ENCODE results near the gene LILRA6. TPM values are rescaled to one million over a fixed set of nuclear protein-coding genes. Genes with fewer than 3 reads are reported as not detected.

The LILRA6 gene
- total and polyA plus RNA-seq, 2 of the 13 experiments (the other 11 are each of a cell fraction or from before 2014, with no cell fraction given): not detected

DNA sequence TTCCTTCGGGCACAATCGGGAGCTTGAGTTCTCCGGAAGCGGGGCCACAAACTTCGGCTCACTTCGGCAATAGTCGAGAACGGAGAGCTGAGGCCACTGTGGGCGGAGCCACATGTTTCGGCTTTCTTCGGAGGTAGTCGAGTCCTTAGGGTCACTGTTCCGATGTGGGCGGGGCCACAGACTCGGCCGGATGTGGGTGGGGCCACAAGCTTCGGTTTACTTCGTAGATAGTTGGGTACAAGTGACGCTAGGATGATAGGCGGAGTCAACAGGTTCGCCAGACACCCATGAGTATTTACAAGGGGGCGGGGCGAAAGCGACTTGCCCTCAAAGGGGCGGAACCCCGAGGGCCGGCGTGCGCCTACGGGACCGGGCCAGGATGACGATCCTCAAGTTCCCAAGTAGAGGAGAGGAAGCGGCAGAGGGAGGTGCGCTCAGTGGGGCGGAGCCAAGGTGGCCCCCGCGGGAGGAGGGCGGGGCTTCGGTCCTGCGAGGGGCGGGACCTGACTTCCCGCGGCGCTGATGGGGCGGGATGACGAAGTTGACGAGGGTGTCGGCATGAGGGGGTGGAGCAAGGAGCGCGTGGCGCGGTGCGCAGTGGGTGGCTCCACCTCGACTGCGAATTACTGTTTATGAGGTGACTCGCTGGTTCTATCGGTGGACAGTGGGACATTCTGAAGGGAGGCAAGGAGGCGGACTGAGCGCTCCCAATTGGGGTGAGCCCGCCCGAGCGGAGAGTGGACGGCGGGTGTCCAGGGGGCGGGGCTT lies 52.7 kb downstream of the LILRA6 start (continued):
- TF ChIP-seq SAFB2 (CRISPR knock-in tag; IDR thresholded peaks at IDR 0.05; ENCODE audit: borderline replicate concordance, low read depth): peak; percentile 49; the same call in 1 of the 2 replicates
- no peak for TF ChIP-seq SETDB1 (CRISPR knock-in tag; IDR thresholded peaks at IDR 0.05; ENCODE audit: borderline replicate concordance)
- TF ChIP-seq ZFP62 (CRISPR knock-in tag; IDR thresholded peaks at IDR 0.05): no peak
- TF ChIP-seq KLF9 (CRISPR knock-in tag; IDR thresholded peaks at IDR 0.05; ENCODE audit: low read depth): 0 out of 2 replicates have a peak, but pooled peaks have one; percentile 65
- TF ChIP-seq KAT8 (CRISPR knock-in tag; IDR thresholded peaks at IDR 0.05): no peak; the same call in none of the 2 replicates
- 0 out of 2 replicates have a peak, but pooled peaks have one; percentile 53 for TF ChIP-seq MEIS2 (CRISPR knock-in tag; IDR thresholded peaks at IDR 0.05)
- no peak for TF ChIP-seq SMAD9 (CRISPR knock-in tag; IDR thresholded peaks at IDR 0.05)
- TF ChIP-seq NFIC (IDR thresholded peaks at IDR 0.05; ENCODE audit: low read length): no peak
- no peak for TF ChIP-seq GPBP1L1 (CRISPR knock-in tag; IDR thresholded peaks at IDR 0.05)
- no peak; the same call in none of the 2 replicates for TF ChIP-seq DMAP1 (CRISPR knock-in tag; IDR thresholded peaks at IDR 0.05)
- peak; percentile 67; the same call in 1 of the 2 replicates for TF ChIP-seq GMEB1 (CRISPR knock-in tag; IDR thresholded peaks at IDR 0.05; ENCODE audit: borderline replicate concordance)
- peak; percentile 63; the same call in 1 of the 2 replicates for TF ChIP-seq AKAP8 (CRISPR knock-in tag; IDR thresholded peaks at IDR 0.05)
- no peak for TF ChIP-seq ZNF263 (CRISPR knock-in tag; IDR thresholded peaks at IDR 0.05)
- TF ChIP-seq TAF1 (CRISPR knock-in tag; IDR thresholded peaks at IDR 0.05): peak; percentile 67; the same call in 1 of the 2 replicates
- no peak for TF ChIP-seq SMYD3 (CRISPR knock-in tag; IDR thresholded peaks at IDR 0.05)
- TF ChIP-seq TFDP1 (CRISPR knock-in tag; IDR thresholded peaks at IDR 0.05; ENCODE audit: borderline replicate concordance): peak; percentile 53; the same call in 1 of the 2 replicates
- TF ChIP-seq MEF2D (CRISPR knock-in tag; IDR thresholded peaks at IDR 0.05): no peak; the same call in 1 of the 2 replicates
- TF ChIP-seq HHEX (CRISPR knock-in tag; IDR thresholded peaks at IDR 0.05): no peak
- no peak for TF ChIP-seq RFX3 (CRISPR knock-in tag; IDR thresholded peaks at IDR 0.05)
- TF ChIP-seq ZNF609 (CRISPR knock-in tag; IDR thresholded peaks at IDR 0.05; ENCODE audit: borderline replicate concordance): 0 out of 2 replicates have a peak, but pooled peaks have one; percentile 44
- TF ChIP-seq RCOR2 (CRISPR knock-in tag; IDR thresholded peaks at IDR 0.05): no peak
- TF ChIP-seq ZNF724P (CRISPR knock-in tag; IDR thresholded peaks at IDR 0.05; ENCODE audit: borderline replicate concordance): no peak; the same call in 1 of the 2 replicates

All from HepG2 (cell line).